OCI-LY1 (cell line): Measurements from ENCODE around the gene OR10H3.
"Not testable (repeated sequence)": the region's sequence is repeated elsewhere in the genome, so short reads cannot be mapped to it uniquely, and the experiment has no call there.

Experiments used
- H2AFZ ChIP-seq: fragments of 200-600 bp; sonication (generic), shearing (Covaris generic); 2 replicates; pipeline ENCODE4 v1.6.0; 2014; ENCODE audit warnings: antibody characterized with exemption, mild to moderate bottlenecking, low read length
- H3F3A ChIP-seq: fragments of 200-600 bp; sonication (generic), shearing (Covaris generic); 2 replicates; pipeline ENCODE4 v1.6.0; 2014; ENCODE audit warnings: mild to moderate bottlenecking, antibody characterized with exemption, low read length, moderate library complexity; ENCODE audit not compliant: insufficient read depth
- H3K27ac ChIP-seq: fragments of 200-600 bp; sonication (generic); 2 replicates; pipeline ENCODE4 v1.5.1; 2014; ENCODE audit warnings: low read length, mixed run types, mild to moderate bottlenecking, low read depth; ENCODE audit not compliant: poor library complexity, severe bottlenecking
- H3K27me3 ChIP-seq: fragments of 200-600 bp; sonication (generic); 2 replicates; pipeline ENCODE4 v1.6.0; 2014; ENCODE audit warnings: antibody characterized with exemption, mild to moderate bottlenecking, low read length, moderate library complexity; ENCODE audit not compliant: insufficient read depth
- H3K36me3 ChIP-seq: fragments of 200-600 bp; sonication (generic); 2 replicates; pipeline ENCODE4 v1.6.1; 2014; ENCODE audit warnings: mild to moderate bottlenecking, antibody characterized with exemption, low read length, moderate library complexity, mixed read lengths; ENCODE audit not compliant: insufficient read depth
- H3K4me1 ChIP-seq: fragments of 200-600 bp; sonication (generic); 2 replicates; pipeline ENCODE4 v1.5.1; 2014; ENCODE audit warnings: mild to moderate bottlenecking, low read length, moderate library complexity; ENCODE audit not compliant: insufficient read depth, severe bottlenecking
- H3K4me2 ChIP-seq: fragments of 200-600 bp; sonication (generic), shearing (Covaris generic); 2 replicates; pipeline ENCODE4 v1.6.1; 2014; ENCODE audit warnings: low read length
- H3K4me3 ChIP-seq: fragments of 200-600 bp; sonication (generic); 2 replicates; pipeline ENCODE4 v1.5.1; 2014; ENCODE audit warnings: low read length, low read depth, mild to moderate bottlenecking, mixed read lengths; ENCODE audit not compliant: poor library complexity, severe bottlenecking
- H3K79me2 ChIP-seq: fragments of 200-600 bp; shearing (Covaris generic); 2 replicates; pipeline ENCODE4 v1.6.1; 2016; ENCODE audit warnings: mixed run types, low read length, mixed read lengths; ENCODE audit not compliant: insufficient read depth
- H3K9ac ChIP-seq: fragments of 200-600 bp; sonication (generic), shearing (Covaris generic); 2 replicates; pipeline ENCODE4 v1.6.1; 2014; ENCODE audit warnings: mild to moderate bottlenecking, low read length, mixed read lengths
- H3K9me2 ChIP-seq: fragments of 200-600 bp; sonication (generic), shearing (Covaris generic); 2 replicates; pipeline ENCODE4 v1.6.1; 2014; ENCODE audit warnings: low read depth, mild to moderate bottlenecking, low read length, mixed read lengths
- H3K9me3 ChIP-seq: fragments of 200-600 bp; shearing (Covaris generic); 2 replicates; pipeline ENCODE4 v1.6.1; 2014; ENCODE audit warnings: low read length, mixed read lengths
- H4K20me1 ChIP-seq: fragments of 200-600 bp; sonication (generic), shearing (Covaris generic); 2 replicates; pipeline ENCODE4 v1.6.0; 2016; ENCODE audit warnings: mild to moderate bottlenecking, low read length; ENCODE audit not compliant: insufficient read depth
- EZH2 ChIP-seq: fragments of 200-600 bp; sonication (generic), shearing (Covaris generic); IDR thresholded peaks from 2 replicates; pipeline ENCODE4 v1.8.0; 2017; ENCODE audit warnings: borderline replicate concordance, mixed run types, mild to moderate bottlenecking, antibody characterized with exemption, low read length, moderate library complexity, mixed read lengths
- TF ChIP-seq, protein P1 (sequence below): fragments of 200-600 bp; sonication (generic), shearing (Covaris generic); IDR thresholded peaks from 2 replicates; pipeline ENCODE4 v1.5.1; 2017; ENCODE audit warnings: mild to moderate bottlenecking, antibody characterized with exemption, low read length, moderate library complexity, mixed read lengths

OR10H3 gene

GRCh38 chr19:15782211-15782610 lies 44.4 kb downstream of the OR10H3 start:
- no peaks in the 10 kb centered on the region for H3K4me1 ChIP-seq
- H3K79me2 ChIP-seq: no peaks in the 10 kb centered on the region
- H3K9ac ChIP-seq: no peak overlapping the region
- no peak overlapping the region for H3K4me3 ChIP-seq
- H3K9me3 ChIP-seq: no peaks in the 10 kb centered on the region
- H3K27me3 ChIP-seq: no peaks in the 10 kb centered on the region
- no peak overlapping the region for H3K27ac ChIP-seq
- no peaks in the 10 kb centered on the region for H3K36me3 ChIP-seq
- H3F3A ChIP-seq: no peaks in the 10 kb centered on the region
- no peaks in the 10 kb centered on the region for H3K9me2 ChIP-seq
- H4K20me1 ChIP-seq: no peaks in the 10 kb centered on the region
- no peak overlapping the region for H3K4me2 ChIP-seq
- TF ChIP-seq, protein P1, sequence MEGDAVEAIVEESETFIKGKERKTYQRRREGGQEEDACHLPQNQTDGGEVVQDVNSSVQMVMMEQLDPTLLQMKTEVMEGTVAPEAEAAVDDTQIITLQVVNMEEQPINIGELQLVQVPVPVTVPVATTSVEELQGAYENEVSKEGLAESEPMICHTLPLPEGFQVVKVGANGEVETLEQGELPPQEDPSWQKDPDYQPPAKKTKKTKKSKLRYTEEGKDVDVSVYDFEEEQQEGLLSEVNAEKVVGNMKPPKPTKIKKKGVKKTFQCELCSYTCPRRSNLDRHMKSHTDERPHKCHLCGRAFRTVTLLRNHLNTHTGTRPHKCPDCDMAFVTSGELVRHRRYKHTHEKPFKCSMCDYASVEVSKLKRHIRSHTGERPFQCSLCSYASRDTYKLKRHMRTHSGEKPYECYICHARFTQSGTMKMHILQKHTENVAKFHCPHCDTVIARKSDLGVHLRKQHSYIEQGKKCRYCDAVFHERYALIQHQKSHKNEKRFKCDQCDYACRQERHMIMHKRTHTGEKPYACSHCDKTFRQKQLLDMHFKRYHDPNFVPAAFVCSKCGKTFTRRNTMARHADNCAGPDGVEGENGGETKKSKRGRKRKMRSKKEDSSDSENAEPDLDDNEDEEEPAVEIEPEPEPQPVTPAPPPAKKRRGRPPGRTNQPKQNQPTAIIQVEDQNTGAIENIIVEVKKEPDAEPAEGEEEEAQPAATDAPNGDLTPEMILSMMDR: no peak
- TF ChIP-seq EZH2: no peak
- H2AFZ ChIP-seq: no peak overlapping the region

- H3K9me2 ChIP-seq, H4K20me1 ChIP-seq, H3K4me2 ChIP-seq, H3K27me3 ChIP-seq, H3K9me3 ChIP-seq, H3K79me2 ChIP-seq, H2AFZ ChIP-seq, H3K9ac ChIP-seq, H3K27ac ChIP-seq, H3K36me3 ChIP-seq, H3F3A ChIP-seq, H3K4me1 ChIP-seq, H3K4me3 ChIP-seq: not testable (repeated sequence)
Measured at GRCh38 chr19:15782896-15783295, 45.1 kb downstream of the OR10H3 start.

DNA sequence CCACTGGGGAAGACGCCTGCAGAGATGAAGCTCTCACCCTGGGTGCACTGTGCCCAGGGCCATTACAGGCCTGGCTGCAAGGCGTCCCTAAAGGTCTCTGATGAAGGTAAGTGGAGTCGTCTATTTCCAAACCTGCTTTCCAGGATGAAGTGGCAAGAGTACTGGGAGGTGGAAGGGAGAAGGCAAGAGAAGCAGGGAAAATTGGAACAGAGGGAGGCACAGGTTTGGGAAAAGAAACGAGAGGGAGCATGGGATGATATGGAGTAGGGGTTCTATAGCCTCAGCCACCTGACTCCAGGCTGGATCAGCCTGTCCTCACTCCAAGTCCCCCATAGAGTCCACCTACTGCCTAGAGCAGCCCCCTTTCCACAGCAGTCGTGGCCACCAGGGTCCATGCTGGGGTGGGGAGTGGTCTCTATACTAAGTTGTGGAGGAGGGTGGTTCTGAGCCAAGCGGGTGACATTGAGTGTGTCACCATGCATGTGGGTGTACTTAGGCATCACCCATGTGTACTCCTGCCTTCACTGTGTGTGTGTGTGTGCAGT lies 49.9 kb downstream of the OR10H3 start, which contains the start of gene OR10H5:
Gene OR10H5, plus strand, starts transcription at position 51 of the 545 bp plus-strand sequence. CDS start 6,388 bp downstream, outside the sequence.
- H3K79me2 ChIP-seq: no peaks in the 10 kb centered on the region
- no peaks in the 10 kb centered on the region for H3K36me3 ChIP-seq
- H3K4me1 ChIP-seq: no peaks in the 10 kb centered on the region
- H3K9me3 ChIP-seq: no peaks in the 10 kb centered on the region
- H3K27ac ChIP-seq: no peak within 1 kb of the TSS
- H3F3A ChIP-seq: no peaks in the 10 kb centered on the region
- no peak within 1 kb of the TSS for H3K9ac ChIP-seq
- no peak within 1 kb of the TSS for H3K4me2 ChIP-seq
- no peaks in the 10 kb centered on the region for H4K20me1 ChIP-seq
- no peak within 1 kb of the TSS for H2AFZ ChIP-seq
- TF ChIP-seq, protein P1: no peak
- no peak for TF ChIP-seq EZH2
- H3K27me3 ChIP-seq: no peaks in the 10 kb centered on the region
- H3K4me3 ChIP-seq: no peak within 1 kb of the TSS
- H3K9me2 ChIP-seq: no peaks in the 10 kb centered on the region

DNA sequence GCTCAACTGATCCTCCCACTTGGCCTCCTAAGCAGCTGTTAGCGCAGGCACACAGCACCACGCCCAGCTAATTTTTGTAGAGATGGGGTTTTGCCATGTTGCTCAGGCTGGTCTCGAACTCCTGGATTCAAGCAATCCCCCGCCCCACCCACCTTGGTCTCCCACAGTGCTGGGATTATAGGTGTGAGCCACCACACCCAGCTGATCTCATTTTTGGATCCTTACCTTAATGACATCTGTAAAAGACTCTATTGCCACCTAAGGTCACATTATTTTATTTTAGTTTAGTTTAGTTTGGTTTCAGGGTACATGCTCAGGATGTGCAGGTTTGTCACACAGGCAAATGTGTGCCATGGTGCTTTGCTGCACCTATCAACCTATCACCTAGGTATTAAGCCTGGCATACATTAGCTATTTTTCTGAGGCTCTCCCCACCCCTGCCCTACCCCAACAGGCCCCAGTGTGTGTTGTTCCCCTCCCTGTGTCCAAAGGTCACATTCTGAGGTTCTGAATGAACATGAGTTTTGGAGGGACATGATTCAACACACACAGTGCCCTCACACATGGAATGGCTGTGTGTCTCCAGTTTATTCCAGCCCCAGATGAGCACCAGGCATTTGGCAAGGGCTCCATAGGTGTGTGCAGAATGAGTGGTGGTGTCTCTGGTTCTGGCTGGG lies 50.9 kb downstream of the OR10H3 start:
- Histone ChIP-seq H3K27ac (no peak overlapping the region), H4K20me1 (no peaks in the 10 kb centered on the region), H3K9ac (no peak overlapping the region), H2AFZ (no peak overlapping the region), H3K36me3 (no peaks in the 10 kb centered on the region), H3K27me3 (no peaks in the 10 kb centered on the region), H3K9me3 (no peaks in the 10 kb centered on the region), H3K4me1 (no peaks in the 10 kb centered on the region), H3K79me2 (no peaks in the 10 kb centered on the region), H3K9me2 (no peaks in the 10 kb centered on the region), H3F3A (no peaks in the 10 kb centered on the region), H3K4me2 (no peak overlapping the region), H3K4me3 (no peak overlapping the region)
- no peak for TF ChIP-seq EZH2
- TF ChIP-seq, protein P1: no peak
